NOMO-1 treated with DMSO at 0.1 percent for 48 hours (cell line): ENCODE data around the gene AKIP1.
"Not testable (repeated sequence)": the region's sequence is repeated elsewhere in the genome, so short reads cannot be mapped to it uniquely, and the experiment has no call there.

Experiments used
- DNase-seq: peaks from one replicate; lab custom pipeline; 2025; ENCODE audit not compliant: unreplicated experiment; lab: John Stamatoyannopoulos, UW

The AKIP1 gene

GRCh38 chr11:8911029-8911823 lies at the start of gene AKIP1:
AKIP1 (plus strand) TSS chr11:8911189; CDS start chr11:8911450, 261 bp downstream.
- DNase-seq = peak; percentile 74

- DNase-seq = no peak
These were observed 47.2 kb upstream of the AKIP1 start for GRCh38 chr11:8863838-8864237.

GRCh38 chr11:8865304-8865703 lies 45.7 kb upstream of the AKIP1 start:
- DNase-seq = no peak

- DNase-seq = no peak
These were observed 44.0 kb upstream of the AKIP1 start for GRCh38 chr11:8867035-8867434.

GRCh38 chr11:8867931-8868631 lies 42.9 kb upstream of the AKIP1 start:
- no peak for DNase-seq

- no peak for DNase-seq
These were observed 40.4 kb upstream of the AKIP1 start for GRCh38 chr11:8870411-8871170.

GRCh38 chr11:8871171-8871775 lies 39.7 kb upstream of the AKIP1 start:
- DNase-seq = no peak

- DNase-seq = no peak
These were observed 39.0 kb upstream of the AKIP1 start for GRCh38 chr11:8871962-8872361.

- peak; percentile 71 for DNase-seq
These were observed 37.1 kb upstream of the AKIP1 start for GRCh38 chr11:8873741-8874405.

- DNase-seq = no peak
These were observed 32.2 kb upstream of the AKIP1 start for GRCh38 chr11:8878771-8879170.

GRCh38 chr11:8881585-8881984 lies 29.4 kb upstream of the AKIP1 start:
- not testable (repeated sequence) for DNase-seq

GRCh38 chr11:8886322-8886721 lies 24.7 kb upstream of the AKIP1 start:
- no peak for DNase-seq

- not testable (repeated sequence) for DNase-seq
These were observed 19.8 kb upstream of the AKIP1 start for GRCh38 chr11:8891185-8891584.

GRCh38 chr11:8899119-8899753 lies 11.8 kb upstream of the AKIP1 start:
- DNase-seq = no peak

GRCh38 chr11:8905528-8906165 lies 5.3 kb upstream of the AKIP1 start:
- no peak for DNase-seq

- DNase-seq = no peak
These were observed 3.9 kb upstream of the AKIP1 start for GRCh38 chr11:8907116-8907515.

- peak; percentile 16 for DNase-seq
These were observed 2.9 kb upstream of the AKIP1 start for GRCh38 chr11:8908099-8908498.

GRCh38 chr11:8910649-8911026 lies 351 bp upstream of the AKIP1 start:
- no peak for DNase-seq

- peak; percentile 42 for DNase-seq
These were observed 3.1 kb downstream of the AKIP1 start for GRCh38 chr11:8913961-8914660.
